ENCODE data around the gene OR51B4. TPM values are rescaled to one million over a fixed set of nuclear protein-coding genes. Genes with fewer than 3 reads are reported as not detected.
"Not testable (repeated sequence)": the region's sequence is repeated elsewhere in the genome, so short reads cannot be mapped to it uniquely, and the experiment has no call there.

OR51B4 gene
- total RNA-seq, 1 donor from 2014 or later, result not detected

- intact Hi-C loops (cut with micrococcal nuclease), result no loop called here
- Histone ChIP-seq H3K4me1 (no peaks in the 10 kb centered on the region), H3K27me3 (ENCODE audit: low read depth) (no peaks in the 10 kb centered on the region), H3K27ac (replicated peaks) (no peak overlapping the region), H3K4me3 (no peak overlapping the region), H3K9me3 (replicated peaks) (no peaks in the 10 kb centered on the region), H3K36me3 (no peaks in the 10 kb centered on the region)
- no peak for DNase-seq
- TF ChIP-seq CTCF (IDR thresholded peaks at IDR 0.05; ENCODE audit: borderline replicate concordance), result no peak
Measured at GRCh38 chr11:5300251-5300650, 1.5 kb downstream of the OR51B4 start.

- Histone ChIP-seq H3K27ac (replicated peaks) (no peak overlapping the region), H3K36me3 (no peaks in the 10 kb centered on the region), H3K4me1 (no peaks in the 10 kb centered on the region), H3K9me3 (replicated peaks) (no peaks in the 10 kb centered on the region), H3K27me3 (ENCODE audit: low read depth) (no peaks in the 10 kb centered on the region), H3K4me3 (no peak overlapping the region)
- no peak for TF ChIP-seq CTCF (IDR thresholded peaks at IDR 0.05; ENCODE audit: borderline replicate concordance)
- intact Hi-C loops (cut with micrococcal nuclease), result no loop called here
- no peak for DNase-seq
Measured at GRCh38 chr11:5298451-5298850, 3.3 kb downstream of the OR51B4 start.

- no peak for DNase-seq
- Histone ChIP-seq H3K4me3 (no peak overlapping the region), H3K4me1 (no peaks in the 10 kb centered on the region), H3K9me3 (replicated peaks) (no peaks in the 10 kb centered on the region), H3K27ac (replicated peaks) (no peak overlapping the region), H3K36me3 (no peaks in the 10 kb centered on the region), H3K27me3 (ENCODE audit: low read depth) (no peaks in the 10 kb centered on the region)
- intact Hi-C loops (cut with micrococcal nuclease), result no loop called here
- TF ChIP-seq CTCF (IDR thresholded peaks at IDR 0.05; ENCODE audit: borderline replicate concordance), result no peak
Measured at GRCh38 chr11:5297721-5298323, 3.9 kb downstream of the OR51B4 start.

DNA sequence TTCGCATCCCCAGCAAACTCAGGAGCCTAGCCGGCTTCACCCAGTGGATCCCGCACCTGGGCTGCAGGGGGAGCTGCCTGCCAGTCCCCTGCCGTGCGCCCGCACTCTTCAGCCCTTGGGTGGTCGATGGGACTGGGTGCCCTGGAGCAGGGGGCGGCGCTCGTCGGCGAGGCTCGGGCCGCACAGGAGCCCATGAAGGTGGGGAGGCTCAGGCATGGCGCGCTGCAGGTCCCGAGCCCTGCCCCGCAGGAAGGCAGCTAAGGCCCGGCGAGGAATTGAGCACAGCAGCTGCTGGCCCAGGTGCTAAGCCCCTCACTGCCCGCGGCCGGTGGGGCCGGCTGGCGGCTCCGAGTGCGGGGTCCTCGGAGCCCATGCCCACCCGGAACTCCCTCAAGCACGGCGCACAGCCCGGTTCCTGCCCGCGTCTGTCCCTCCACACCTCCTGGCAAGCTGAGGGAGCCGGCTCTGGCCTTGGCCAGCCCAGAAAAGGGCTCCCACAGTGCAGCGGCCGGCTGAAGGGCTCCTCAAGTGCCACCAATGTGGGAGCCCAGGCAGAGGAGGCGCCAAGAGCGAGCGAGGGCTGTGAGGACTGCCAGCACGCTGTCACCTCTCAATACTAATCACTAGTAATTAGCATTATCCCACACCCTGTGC is 7.3 kb downstream of the OR51B4 start:
- H3K27me3 ChIP-seq (ENCODE audit: low read depth); H3K9me3 ChIP-seq (replicated peaks); H3K36me3 ChIP-seq; H3K4me1 ChIP-seq; DNase-seq; intact Hi-C loops (cut with micrococcal nuclease); H3K27ac ChIP-seq (replicated peaks); H3K4me3 ChIP-seq: not testable (repeated sequence)

GRCh38 chr11:5293028-5293427 is 8.7 kb downstream of the OR51B4 start:
- TF ChIP-seq CTCF (IDR thresholded peaks at IDR 0.05; ENCODE audit: borderline replicate concordance), result no peak
- no peaks in the 10 kb centered on the region for H3K9me3 ChIP-seq (replicated peaks)
- H3K4me1 ChIP-seq, result no peaks in the 10 kb centered on the region
- no peaks in the 10 kb centered on the region for H3K27me3 ChIP-seq (ENCODE audit: low read depth)
- no peaks in the 10 kb centered on the region for H3K36me3 ChIP-seq
- no peak for DNase-seq
- H3K4me3 ChIP-seq, result no peak overlapping the region
- intact Hi-C loops (cut with micrococcal nuclease), result no loop called here
- H3K27ac ChIP-seq (replicated peaks), result no peak overlapping the region

GRCh38 chr11:5291207-5291838 is 10.4 kb downstream of the OR51B4 start:
- Histone ChIP-seq H3K4me3 (no peak overlapping the region), H3K27ac (replicated peaks) (no peak overlapping the region), H3K4me1 (no peaks in the 10 kb centered on the region), H3K36me3 (no peaks in the 10 kb centered on the region), H3K9me3 (replicated peaks) (no peaks in the 10 kb centered on the region), H3K27me3 (ENCODE audit: low read depth) (no peaks in the 10 kb centered on the region)
- TF ChIP-seq CTCF (IDR thresholded peaks at IDR 0.05; ENCODE audit: borderline replicate concordance), result no peak
- intact Hi-C loops (cut with micrococcal nuclease), result no loop called here
- no peak for DNase-seq

Measured in left ventricle myocardium inferior (tissue), 1 donor.